GM11168 (cell line): ENCODE data around the gene STK39.

ENCODE experiments used
- in situ Hi-C: fragments of 300-500 bp; cut with MboI; formaldehyde crosslinking; loops from one replicate; pipeline ENCODE4 v1.12.0; 2022; ENCODE audit warnings: low sequenced_read_pairs; ENCODE audit not compliant: unreplicated experiment

Gene STK39

DNA sequence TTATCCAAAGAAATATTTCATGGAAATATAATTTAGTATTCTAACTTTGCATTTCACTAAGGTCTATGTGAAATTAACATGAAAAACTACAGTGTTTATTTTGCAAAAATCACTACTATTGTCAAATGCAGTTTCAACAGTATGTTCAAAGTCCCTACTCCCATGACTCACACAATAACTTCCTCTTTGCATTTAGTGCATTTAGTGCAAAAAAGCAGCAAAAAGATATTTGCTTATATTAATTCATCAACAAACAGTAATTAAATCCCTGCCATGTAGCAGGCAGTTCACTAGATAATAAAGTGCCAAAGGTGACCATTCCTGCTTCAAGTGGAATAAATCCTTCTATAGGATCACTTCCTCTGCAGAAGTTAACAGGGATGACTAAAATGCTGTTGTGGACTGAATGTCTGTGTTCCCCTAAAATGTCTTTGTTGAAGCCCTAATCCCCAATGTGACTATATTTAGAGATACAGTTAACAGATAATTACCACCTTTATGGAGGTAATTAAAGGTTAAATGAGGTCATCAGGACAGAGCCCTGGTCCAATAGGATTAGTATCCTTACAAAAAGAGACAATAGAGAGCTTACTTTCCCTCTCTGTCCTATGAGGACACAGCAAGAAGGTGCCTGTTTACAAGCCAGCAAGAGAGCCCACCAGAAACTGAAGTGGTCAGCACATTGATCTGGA is 61.7 kb downstream of the STK39 start:
- in situ Hi-C loops, result no loop called here

DNA sequence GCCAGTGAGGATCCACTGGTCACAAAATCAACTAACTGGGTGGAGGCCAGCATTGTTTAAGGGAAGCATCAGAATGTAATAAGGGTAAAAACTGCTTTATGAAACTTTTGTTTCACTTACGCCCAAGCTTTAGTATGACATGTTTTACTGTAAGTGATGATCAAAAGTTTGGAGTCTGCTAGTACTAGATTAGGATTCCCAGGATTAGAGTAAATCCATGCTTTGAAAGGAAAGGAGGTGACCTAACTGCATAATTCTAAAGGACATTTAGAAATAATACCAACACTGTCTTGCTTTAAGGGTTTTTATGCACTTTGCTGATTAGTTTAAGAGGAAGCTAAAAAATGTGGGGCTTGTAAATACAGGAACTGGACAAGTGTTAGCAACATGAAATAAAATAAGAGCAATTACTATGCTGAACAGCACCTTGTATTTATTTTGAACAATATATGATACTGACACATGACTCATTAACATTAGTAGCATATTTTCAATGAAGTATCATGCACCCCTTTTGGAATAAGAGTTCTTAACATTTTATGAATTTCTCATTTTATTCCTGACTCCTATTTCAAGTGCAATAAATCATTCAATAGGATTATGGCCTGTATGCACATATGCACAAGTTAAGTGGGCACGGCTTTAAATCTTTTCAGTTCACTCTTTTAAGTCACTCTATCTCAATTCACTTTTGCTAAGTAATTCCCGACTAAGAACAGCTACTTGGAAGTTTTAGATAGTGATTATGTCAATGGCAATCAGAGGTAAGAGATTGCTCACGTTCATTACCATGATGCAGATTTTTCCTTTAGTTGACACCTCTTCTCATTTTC is 62.5 kb downstream of the STK39 start:
- in situ Hi-C loops, result no loop called here

DNA sequence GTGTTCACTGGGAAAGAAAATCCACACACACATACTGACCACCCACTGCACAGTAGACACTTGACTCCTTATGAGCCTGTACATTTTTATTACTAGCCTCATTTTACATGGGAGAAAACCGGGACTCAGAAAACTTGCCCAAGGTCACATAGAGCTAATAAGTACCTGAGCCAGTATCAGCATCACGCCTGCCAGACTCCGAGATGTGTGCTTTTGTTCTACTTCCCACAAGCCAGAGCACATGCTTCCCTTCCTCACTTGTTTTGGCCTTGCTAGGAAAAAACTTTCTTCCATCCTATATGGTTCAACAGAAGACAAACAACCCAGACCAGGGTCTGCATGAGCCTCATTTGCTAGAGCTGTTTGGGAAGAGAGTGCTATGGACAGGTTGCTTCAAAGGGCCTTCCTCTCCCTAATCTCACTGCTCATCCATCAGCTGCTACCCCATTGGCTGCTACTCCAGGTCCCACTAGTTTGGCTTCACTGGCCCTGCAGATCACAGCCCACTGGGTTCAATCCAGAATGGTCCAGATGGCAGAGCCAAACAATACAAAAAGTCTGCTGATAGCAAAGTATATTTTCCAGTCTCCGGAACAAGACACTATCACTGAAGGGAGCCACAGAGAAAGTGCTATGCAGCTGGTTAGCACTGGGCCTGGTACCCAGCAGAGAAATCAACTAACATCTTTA is 63.9 kb downstream of the STK39 start:
- in situ Hi-C loops, result no loop called here

DNA sequence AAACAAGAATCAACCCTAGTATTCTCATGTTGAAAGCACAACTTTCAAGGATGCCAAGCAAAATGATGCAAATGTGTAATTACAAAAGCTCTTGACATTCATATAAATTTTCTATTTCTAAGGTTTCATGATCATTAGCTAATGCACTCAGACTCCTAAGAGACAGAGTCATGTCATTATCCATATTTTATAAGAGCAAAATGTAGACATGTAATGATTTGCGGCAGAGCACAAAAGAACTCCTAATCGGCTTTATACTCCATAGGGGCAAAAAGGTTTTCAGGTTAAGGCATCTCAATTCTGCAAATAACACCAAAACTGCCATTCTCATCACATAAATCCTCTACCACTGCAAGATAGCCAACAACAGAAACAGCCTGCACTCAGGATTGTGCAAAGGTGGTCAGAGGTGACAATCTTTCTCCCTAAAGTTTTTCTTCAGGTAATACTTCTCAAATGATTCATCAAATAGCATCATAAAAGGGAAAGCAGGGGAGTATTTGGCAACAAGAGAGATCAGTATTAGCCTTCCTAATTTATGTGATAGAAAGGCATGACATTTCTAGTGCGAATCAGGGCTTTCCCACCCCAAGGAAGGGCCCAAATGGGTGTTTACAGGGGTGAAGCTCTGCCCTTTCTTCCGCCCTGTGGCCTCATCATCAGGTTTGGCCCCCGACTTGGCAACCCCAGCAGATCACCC is 64.7 kb downstream of the STK39 start:
- in situ Hi-C loops, result no loop called here

DNA sequence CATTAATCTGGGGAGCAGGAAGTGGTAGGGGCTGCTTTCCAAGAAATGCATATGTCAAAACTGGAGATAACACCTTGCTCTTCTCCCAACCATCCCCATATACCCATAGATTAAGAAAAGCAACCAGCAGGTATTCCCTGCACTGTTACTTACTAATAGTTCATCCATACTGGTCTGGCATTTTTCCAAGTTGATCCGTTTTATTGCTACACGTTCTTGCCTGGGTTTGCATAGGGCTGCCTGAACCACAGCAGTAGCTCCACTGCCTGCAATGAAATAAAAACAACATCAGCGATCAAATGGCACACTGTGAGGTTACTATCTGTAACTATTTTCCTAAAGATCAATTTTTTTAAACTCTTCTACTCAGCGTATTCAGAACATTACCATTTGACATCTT is 65.6 kb downstream of the STK39 start:
- in situ Hi-C loops, result no loop called here

DNA sequence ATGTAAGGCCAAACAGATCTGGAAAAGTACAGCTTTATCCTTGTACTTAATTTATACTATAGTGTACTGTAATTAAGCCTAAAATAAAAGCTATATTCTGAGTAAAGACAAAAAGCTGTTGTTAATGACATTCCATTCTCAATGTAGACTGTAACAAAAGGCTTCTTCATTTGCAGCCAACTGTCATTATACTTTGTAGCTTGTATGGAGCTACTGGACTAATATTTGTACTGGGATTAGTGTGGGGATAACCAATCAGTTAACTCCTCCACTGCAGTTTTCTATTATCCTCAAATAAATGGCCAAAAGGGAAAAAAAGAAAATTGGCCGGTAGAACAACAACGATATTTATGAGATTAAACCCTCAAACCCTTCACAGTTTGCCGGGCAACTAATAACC is 66.5 kb downstream of the STK39 start:
- in situ Hi-C loops, result no loop called here

DNA sequence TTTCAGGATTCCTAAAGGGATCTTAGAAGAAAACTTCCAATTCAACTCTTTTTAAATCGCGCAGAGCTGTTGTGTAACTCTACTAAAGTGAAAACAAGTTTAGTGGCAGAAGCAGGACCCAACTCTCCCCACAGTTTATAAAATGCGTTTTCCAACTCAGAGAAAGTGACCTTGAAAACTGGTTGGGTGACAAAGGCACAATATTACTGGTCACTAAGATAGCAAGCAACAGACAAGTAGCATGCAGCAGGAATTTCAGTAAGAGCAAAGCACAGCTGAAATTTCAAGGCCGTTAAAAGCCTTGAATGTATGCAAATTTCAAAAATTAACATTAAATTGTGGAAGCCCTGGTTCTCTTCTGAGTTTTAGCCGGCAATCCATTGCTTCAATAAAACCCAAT is 66.9 kb downstream of the STK39 start:
- in situ Hi-C loops, result no loop called here

DNA sequence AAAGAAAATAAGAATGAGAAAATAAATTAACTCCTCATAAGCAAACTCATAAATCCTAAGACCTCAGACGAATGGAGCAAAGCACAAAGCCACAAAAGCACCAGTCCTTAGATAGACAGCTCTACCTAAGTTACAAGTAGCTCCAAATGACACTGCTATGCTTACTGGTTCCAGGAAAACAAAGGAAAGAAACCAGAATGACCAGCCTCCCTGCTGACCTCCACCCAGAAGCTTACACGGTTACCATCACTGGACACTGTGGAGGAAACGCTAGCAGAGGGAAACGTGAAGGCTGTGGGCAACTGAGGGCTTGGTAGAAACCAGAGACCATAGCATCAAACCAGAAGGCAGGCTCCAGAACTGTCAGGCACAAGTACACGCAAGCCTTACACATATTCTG is 67.8 kb downstream of the STK39 start:
- in situ Hi-C loops, result no loop called here

DNA sequence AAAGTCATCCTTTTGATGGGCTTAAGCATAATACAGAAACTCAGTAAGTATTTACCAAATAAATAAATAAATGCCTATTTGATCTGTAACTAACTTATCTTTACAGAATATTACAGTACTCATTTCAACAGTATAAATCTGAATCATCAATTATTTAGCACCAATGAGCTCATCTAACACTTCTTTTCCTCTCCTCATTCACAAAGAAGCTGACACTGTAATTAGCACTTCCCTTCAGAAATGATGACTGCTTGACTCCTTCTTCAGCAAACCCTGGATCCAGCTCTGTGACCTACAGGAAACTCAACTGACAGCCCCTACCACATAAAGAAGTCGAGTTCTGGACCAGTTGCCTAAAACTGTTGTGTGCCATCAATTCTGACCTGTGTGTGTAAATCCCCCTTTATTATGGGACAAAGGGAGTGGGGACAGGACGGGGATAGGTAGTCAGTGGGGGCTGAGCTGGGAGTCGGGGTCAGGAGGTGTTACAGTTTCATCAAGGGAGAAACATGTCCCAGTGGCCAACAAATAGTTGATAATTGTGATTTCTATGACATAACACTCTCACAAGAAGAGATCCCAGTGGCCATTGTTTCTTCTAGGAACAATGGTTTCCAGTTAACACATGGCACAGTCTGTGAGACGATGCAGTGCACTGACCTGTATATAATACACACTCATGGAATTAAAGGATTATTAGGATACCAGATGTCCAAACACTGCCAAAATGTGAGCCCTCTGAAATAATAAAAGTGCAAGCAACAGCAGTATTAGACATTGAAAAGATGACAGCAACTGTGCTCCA is 68.7 kb downstream of the STK39 start:
- in situ Hi-C loops, result no loop called here

DNA sequence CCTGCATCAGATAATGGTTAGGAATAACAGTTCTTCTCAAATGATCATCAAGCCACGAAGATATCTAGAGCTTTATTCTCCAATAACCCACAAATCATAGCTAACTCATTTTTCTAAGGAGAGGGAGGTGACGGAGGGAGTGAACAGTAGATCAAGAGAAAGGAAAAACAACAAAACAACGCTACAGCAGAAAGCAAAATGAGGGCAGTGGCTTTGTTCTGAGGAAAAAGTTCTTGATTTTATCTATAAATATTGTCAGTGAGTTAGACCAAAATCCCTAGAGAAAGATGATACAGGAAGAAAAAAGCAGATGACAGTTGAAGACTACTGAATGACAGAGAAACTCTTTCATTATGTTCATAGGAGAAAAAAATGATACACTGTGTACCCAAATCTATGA is 71.0 kb downstream of the STK39 start:
- in situ Hi-C loops, result no loop called here

DNA sequence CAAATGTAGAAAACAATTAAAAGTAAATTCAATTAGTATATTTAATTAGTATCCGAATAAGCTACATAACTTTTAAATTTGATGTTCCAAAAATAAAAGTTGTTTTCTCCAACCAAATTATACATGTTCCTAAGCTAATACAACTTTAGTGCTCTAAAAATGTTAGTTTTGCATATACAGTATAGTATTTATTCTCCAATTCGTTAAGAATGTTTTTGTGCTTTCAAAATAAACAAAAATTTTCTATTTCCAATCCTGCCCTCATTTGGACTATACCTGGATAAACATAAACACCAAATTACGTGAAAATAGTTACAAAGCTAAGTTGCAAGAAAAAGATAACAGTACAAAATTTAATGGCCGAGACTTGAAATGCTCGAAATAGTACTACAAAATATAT is 71.9 kb downstream of the STK39 start:
- in situ Hi-C loops, result no loop called here

DNA sequence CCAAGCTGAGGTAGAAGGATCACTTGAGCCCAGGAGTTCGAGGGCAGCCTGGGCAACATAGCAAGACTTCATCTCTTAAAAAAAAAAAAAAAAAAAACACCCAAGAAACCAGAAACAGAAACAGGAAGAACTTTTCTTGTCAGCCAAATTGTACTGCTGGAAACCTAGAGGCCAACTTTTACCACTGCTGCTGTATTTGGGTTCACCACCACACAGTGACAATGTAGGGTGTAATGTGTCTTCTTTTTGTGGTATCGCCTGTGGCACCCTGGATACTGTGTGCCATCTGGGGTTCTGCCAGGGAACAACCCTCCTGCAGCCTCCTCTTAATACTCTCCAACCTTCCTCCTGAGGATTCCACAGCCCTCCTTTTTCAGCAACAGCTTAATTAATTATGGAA is 72.6 kb downstream of the STK39 start:
- in situ Hi-C loops, result loop anchor here (25.0 kb wide), 1 partner anchor 738 kb away; the partner anchor contains the start of gene G6PC2

DNA sequence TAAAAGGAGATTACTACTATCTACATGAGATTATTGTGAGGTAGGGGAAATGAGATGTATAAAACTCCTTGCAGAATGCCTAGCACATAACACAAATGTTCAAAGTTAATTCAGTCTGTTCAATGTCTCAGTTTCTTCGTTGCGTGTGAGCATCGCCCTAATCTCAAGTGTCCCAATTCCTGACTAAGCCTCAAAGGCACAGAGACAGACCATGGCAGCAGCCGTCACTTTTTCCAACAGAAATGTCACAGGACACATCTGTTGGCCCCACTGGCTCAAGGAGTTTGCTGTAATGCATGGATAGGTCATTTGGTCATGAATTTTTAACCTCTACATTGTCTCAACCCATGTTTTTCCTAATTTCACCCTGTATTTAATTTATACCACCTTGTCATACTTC is 75.3 kb downstream of the STK39 start:
- in situ Hi-C loops, result loop anchor here (25.0 kb wide), 1 partner anchor 740 kb away; the partner anchor contains the start of gene G6PC2

DNA sequence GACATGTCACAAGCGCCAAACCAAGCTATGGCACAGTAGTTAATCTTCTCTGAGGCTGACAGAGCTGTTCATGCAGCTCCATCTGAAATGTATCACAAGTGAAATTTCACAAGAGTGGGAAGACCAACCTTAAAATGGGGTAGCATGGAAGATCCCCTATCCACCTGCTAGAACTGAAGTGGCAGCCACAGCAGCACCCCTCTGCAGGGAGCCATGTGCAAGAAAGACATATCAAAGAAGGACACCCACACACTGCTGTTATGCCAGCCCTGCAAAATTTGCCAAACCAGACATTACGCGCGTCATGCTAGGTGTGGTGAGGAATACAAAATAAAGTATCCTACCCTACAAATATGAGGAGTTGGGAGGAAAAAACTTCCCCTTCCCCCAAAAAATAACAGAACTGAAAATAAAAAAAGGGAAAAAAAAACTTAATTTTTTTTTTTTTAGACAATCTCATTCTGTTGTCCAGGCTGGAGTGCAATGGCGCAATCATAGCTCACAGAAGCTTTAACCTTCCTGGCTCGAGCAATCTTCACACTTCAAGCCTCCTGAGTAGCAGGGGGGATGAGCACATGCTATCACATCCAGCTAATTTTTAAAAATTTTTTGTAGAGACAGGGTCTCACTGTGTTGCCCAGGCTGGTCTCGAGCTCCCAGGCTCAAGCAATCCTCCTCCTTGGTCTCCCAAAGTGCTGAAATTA is 76.2 kb downstream of the STK39 start:
- in situ Hi-C loops, result loop anchor here (25.0 kb wide), 1 partner anchor 741 kb away; the partner anchor contains the start of gene G6PC2

DNA sequence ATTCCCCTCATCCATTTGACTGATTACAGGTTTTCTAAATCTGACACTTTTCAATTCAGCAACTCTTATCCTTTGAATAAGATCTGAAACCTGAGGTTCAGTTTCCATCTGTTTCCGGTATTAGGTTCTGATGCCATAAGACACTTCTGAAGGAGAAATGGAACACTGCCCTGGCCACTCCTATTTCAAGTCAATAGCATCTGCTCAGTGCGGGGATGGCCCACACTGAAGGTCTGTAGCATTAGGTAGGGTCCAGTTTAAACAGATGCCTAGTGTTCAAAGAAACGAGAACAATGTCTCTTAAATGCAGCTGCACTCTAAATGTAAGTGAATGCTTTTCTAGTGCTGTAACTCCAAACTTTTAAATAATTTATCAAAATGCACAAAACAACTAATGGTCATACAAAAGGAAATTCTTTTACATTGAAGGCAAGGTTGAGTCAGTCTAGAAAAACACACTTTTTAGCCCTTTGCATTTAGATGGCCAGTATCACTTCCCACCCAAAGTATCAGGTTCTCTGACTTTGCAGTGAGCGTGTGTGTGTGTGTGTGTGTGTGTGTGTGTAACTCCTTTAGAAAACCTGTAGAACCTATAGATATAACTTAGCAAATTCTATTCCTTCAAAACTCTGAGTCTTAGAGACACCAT is 78.2 kb downstream of the STK39 start:
- in situ Hi-C loops, result loop anchor here (25.0 kb wide), 1 partner anchor 743 kb away; the partner anchor contains the start of gene G6PC2

DNA sequence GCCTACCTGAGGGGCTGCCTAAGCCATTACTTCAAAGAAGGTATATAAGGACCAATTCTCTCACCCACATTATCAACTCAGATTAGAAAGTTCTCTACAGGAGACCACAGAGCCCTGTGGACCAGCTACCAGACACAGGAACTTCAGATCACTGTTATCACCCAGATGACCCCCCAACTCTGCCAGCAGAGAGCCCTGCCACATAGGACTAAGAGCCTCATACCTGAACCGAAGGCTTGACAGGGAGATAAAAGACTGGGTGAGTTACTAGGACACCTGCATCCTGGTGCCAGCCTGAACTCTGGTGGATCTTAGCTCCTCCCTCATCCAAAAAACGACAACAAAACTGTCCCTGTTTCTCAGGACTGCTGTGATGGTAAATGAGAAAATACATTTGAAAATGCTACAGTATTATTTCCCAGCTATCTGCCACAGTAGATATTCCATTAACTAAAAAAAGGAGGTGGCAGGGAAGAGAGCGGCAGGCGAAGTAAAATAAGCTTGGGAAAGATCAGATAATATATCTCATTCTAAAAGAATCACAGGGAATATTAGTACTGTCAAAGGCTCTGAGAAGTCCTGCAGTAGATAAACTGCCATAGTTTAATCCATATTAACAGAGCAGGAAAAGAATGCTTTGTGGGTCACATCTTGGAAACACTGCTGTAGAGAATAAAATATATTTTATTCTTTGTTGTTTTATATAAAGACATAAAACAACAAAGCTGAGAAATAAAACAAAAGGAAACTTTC is 79.7 kb downstream of the STK39 start:
- in situ Hi-C loops, result loop anchor here (25.0 kb wide), 1 partner anchor 745 kb away; the partner anchor contains the start of gene G6PC2

DNA sequence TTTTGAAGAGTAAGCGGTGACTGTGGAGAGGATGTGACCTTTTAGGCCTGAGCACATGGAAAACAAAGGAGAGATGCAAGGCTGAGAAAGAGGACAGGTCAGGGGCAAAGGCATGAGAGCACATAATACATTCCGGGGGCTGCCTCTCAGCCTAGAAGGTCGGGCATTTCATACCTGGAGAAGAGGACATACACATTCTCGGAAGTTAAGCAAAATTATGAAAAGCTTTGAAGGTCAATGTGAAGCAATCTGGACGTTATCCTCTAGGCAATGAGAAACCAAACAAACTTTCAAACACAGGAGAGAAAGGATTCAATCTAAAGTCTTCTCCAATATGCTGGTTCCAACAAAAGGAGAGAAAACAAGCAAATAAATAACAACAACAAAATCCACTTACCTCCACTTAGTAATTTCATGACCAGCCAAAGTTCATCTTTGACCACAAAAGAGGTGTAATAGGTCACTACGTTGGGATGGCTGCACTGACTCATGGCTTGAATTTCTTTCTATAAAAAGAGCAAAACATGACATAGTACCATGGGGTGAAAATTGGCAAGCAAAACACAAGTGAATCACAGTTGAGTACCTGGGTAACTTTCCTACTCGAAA is 80.4 kb downstream of the STK39 start:
- in situ Hi-C loops, result loop anchor here (25.0 kb wide), 1 partner anchor 745 kb away; the partner anchor contains the start of gene G6PC2
